IgD-negative memory B cell (primary cell): ENCODE data around the gene UTP4. TPM values are rescaled to one million over a fixed set of nuclear protein-coding genes. Genes with fewer than 3 reads are reported as not detected.
"Not testable (repeated sequence)": the region's sequence is repeated elsewhere in the genome, so short reads cannot be mapped to it uniquely, and the experiment has no call there.

Experiments used
- H3K27ac Mint-ChIP-seq, 3 donors: one replicate each; pipeline ENCODE4 v1.8.0; 2020 to 2022; ENCODE audit warnings: mild to moderate bottlenecking in 3 of 3, mixed read lengths in 3 of 3, moderate library complexity in 1 of 3
- H3K27me3 Mint-ChIP-seq: one replicate; pipeline ENCODE4 v1.8.0; 2021; ENCODE audit warnings: mixed read lengths
- H3K36me3 Mint-ChIP-seq: one replicate; pipeline ENCODE4 v1.8.0; 2020; ENCODE audit warnings: mild to moderate bottlenecking, mixed read lengths
- H3K4me1 Mint-ChIP-seq, 3 donors: one replicate each; pipeline ENCODE4 v1.8.0; 2020 to 2022; ENCODE audit warnings: mixed read lengths in 3 of 3, mild to moderate bottlenecking in 1 of 3
- H3K4me3 Mint-ChIP-seq, 4 donors: one replicate each; pipeline ENCODE4 v1.8.0; 2020 to 2022; ENCODE audit warnings: mild to moderate bottlenecking in 4 of 4, mixed read lengths in 4 of 4, moderate library complexity in 3 of 4
- H3K9me3 Mint-ChIP-seq, 3 donors: one replicate each; pipeline ENCODE4 v1.8.0; 2020 to 2021; ENCODE audit warnings: mixed read lengths in 3 of 3, mild to moderate bottlenecking in 1 of 3
- polyA plus RNA-seq: library from polyadenylated mRNA; unstranded; fragments of 300-500 nt; fragmentation: Illumina TruSeq; gene quantifications from one replicate; pipeline ENCODE4 v1.2.3, GENCODE V29; 2021

UTP4 gene
- polyA plus RNA-seq, 1 donor from 2014 or later, result 55.0 TPM

GRCh38 chr16:69115837-69116236, 16.6 kb upstream of the UTP4 start:
- H3K9me3 Mint-ChIP-seq, result no peaks in the 10 kb centered on the region
- H3K27me3 Mint-ChIP-seq, result no peaks in the 10 kb centered on the region
- H3K36me3 Mint-ChIP-seq, result peaks cover 3% of the 10 kb centered on the region
- H3K4me1 Mint-ChIP-seq, result no peaks in the 10 kb centered on the region
- H3K27ac Mint-ChIP-seq, result no peak overlapping the region
- H3K4me3 Mint-ChIP-seq, result no peak overlapping the region

GRCh38 chr16:69116256-69116875, 16.1 kb upstream of the UTP4 start:
- Mint-ChIP-seq H3K9me3 (no peaks in the 10 kb centered on the region), H3K4me1 (no peaks in the 10 kb centered on the region), H3K4me3 (no peak overlapping the region), H3K27me3 (no peaks in the 10 kb centered on the region), H3K27ac (no peak overlapping the region), H3K36me3 (peaks cover 2% of the 10 kb centered on the region)

GRCh38 chr16:69116906-69117305, 15.5 kb upstream of the UTP4 start:
- Mint-ChIP-seq H3K27me3 (no peaks in the 10 kb centered on the region), H3K4me3 (no peak overlapping the region), H3K4me1 (peaks cover 0 to under 1% (median 0%) of the 10 kb centered on the region in 3 donors), H3K36me3 (peaks cover 2% of the 10 kb centered on the region), H3K9me3 (no peaks in the 10 kb centered on the region), H3K27ac (no peak overlapping the region)

GRCh38 chr16:69118468-69118867, 14.0 kb upstream of the UTP4 start:
- Mint-ChIP-seq H3K36me3 (peaks cover 2% of the 10 kb centered on the region), H3K4me1 (peaks cover 0 to 2% (median 0%) of the 10 kb centered on the region in 3 donors), H3K9me3 (no peaks in the 10 kb centered on the region), H3K27ac (no peak overlapping the region), H3K27me3 (no peaks in the 10 kb centered on the region), H3K4me3 (peak overlapping the region in 1 of 4 donors; percentile 24)

GRCh38 chr16:69118994-69119393, 13.5 kb upstream of the UTP4 start:
- Mint-ChIP-seq H3K4me3 (no peak overlapping the region), H3K9me3 (no peaks in the 10 kb centered on the region), H3K27me3 (no peaks in the 10 kb centered on the region), H3K36me3 (peaks cover 2% of the 10 kb centered on the region), H3K27ac (no peak overlapping the region), H3K4me1 (peaks cover under 1 to 2% (median 2%) of the 10 kb centered on the region in 3 donors)

- Mint-ChIP-seq H3K4me1 (peaks cover 2 to 6% (median 4%) of the 10 kb centered on the region in 3 donors), H3K27me3 (no peaks in the 10 kb centered on the region), H3K9me3 (no peaks in the 10 kb centered on the region), H3K4me3 (no peak overlapping the region), H3K36me3 (peaks cover 2% of the 10 kb centered on the region), H3K27ac (no peak overlapping the region)
Measured at GRCh38 chr16:69119536-69119935, 12.9 kb upstream of the UTP4 start.

GRCh38 chr16:69120096-69120664, 12.3 kb upstream of the UTP4 start:
- no peaks in the 10 kb centered on the region for H3K9me3 Mint-ChIP-seq
- peaks cover 2% of the 10 kb centered on the region for H3K36me3 Mint-ChIP-seq
- no peaks in the 10 kb centered on the region for H3K27me3 Mint-ChIP-seq
- H3K4me3 Mint-ChIP-seq, result no peak overlapping the region
- H3K4me1 Mint-ChIP-seq, result peaks cover 2 to 6% (median 4%) of the 10 kb centered on the region in 3 donors
- no peak overlapping the region for H3K27ac Mint-ChIP-seq

GRCh38 chr16:69123910-69124309, 8.5 kb upstream of the UTP4 start:
- peak overlapping the region in 1 of 4 donors; percentile 6 for H3K4me3 Mint-ChIP-seq
- no peaks in the 10 kb centered on the region for H3K27me3 Mint-ChIP-seq
- peaks cover 6 to 16% (median 16%) of the 10 kb centered on the region in 3 donors for H3K4me1 Mint-ChIP-seq
- no peaks in the 10 kb centered on the region for H3K9me3 Mint-ChIP-seq
- no peaks in the 10 kb centered on the region for H3K36me3 Mint-ChIP-seq
- peak overlapping the region in 1 of 3 donors; percentile 1 for H3K27ac Mint-ChIP-seq

GRCh38 chr16:69124406-69124805, 8.0 kb upstream of the UTP4 start:
- Mint-ChIP-seq H3K4me3 (peak overlapping the region in 1 of 4 donors; percentile 6), H3K27ac (peak overlapping the region in 1 of 3 donors; percentile 29), H3K4me1 (peaks cover 6 to 18% (median 16%) of the 10 kb centered on the region in 3 donors)
- H3K36me3 Mint-ChIP-seq, H3K9me3 Mint-ChIP-seq, H3K27me3 Mint-ChIP-seq: not testable (repeated sequence)

GRCh38 chr16:69124961-69125360, 7.5 kb upstream of the UTP4 start:
- H3K9me3 Mint-ChIP-seq, H3K27me3 Mint-ChIP-seq, H3K4me3 Mint-ChIP-seq, H3K36me3 Mint-ChIP-seq: not testable (repeated sequence)
- Mint-ChIP-seq H3K27ac (peak overlapping the region in 2 of 3 donors; percentile 29 to 47), H3K4me1 (peaks cover 9 to 23% (median 22%) of the 10 kb centered on the region in 3 donors)

- H3K27ac Mint-ChIP-seq, result peak overlapping the region in 1 of 3 donors; percentile 80
- H3K4me3 Mint-ChIP-seq, result no peak overlapping the region
- H3K4me1 Mint-ChIP-seq, result peaks cover 18 to 34% (median 31%) of the 10 kb centered on the region in 3 donors
- no peaks in the 10 kb centered on the region for H3K9me3 Mint-ChIP-seq
- no peaks in the 10 kb centered on the region for H3K27me3 Mint-ChIP-seq
- H3K36me3 Mint-ChIP-seq, result no peaks in the 10 kb centered on the region
Measured at GRCh38 chr16:69126221-69126620, 6.2 kb upstream of the UTP4 start.

- Mint-ChIP-seq H3K4me3 (peak overlapping the region in 1 of 4 donors; percentile 43), H3K27ac (peak overlapping the region in 1 of 3 donors; percentile 80), H3K4me1 (peaks cover 21 to 35% (median 34%) of the 10 kb centered on the region in 3 donors)
- not testable (repeated sequence) for H3K9me3 Mint-ChIP-seq, H3K27me3 Mint-ChIP-seq, H3K36me3 Mint-ChIP-seq
Measured at GRCh38 chr16:69126801-69127200, 5.6 kb upstream of the UTP4 start.

GRCh38 chr16:69127966-69128510, 4.4 kb upstream of the UTP4 start:
- peaks cover 23 to 39% (median 35%) of the 10 kb centered on the region in 3 donors for H3K4me1 Mint-ChIP-seq
- H3K9me3 Mint-ChIP-seq, result no peaks in the 10 kb centered on the region
- H3K27ac Mint-ChIP-seq, result no peak overlapping the region
- no peak overlapping the region for H3K4me3 Mint-ChIP-seq
- H3K36me3 Mint-ChIP-seq, result no peaks in the 10 kb centered on the region
- no peaks in the 10 kb centered on the region for H3K27me3 Mint-ChIP-seq

- H3K36me3 Mint-ChIP-seq, result no peaks in the 10 kb centered on the region
- no peaks in the 10 kb centered on the region for H3K27me3 Mint-ChIP-seq
- peaks cover 29 to 48% (median 42%) of the 10 kb centered on the region in 3 donors for H3K4me1 Mint-ChIP-seq
- H3K4me3 Mint-ChIP-seq, result peak overlapping the region in 2 of 4 donors; percentile 22 to 86
- H3K9me3 Mint-ChIP-seq, result no peaks in the 10 kb centered on the region
- peak overlapping the region in 2 of 3 donors; percentile 88 to 95 for H3K27ac Mint-ChIP-seq
Measured at GRCh38 chr16:69130461-69130860, 2.0 kb upstream of the UTP4 start.

GRCh38 chr16:69131167-69131838, 1.1 kb upstream of the UTP4 start:
- H3K4me1 Mint-ChIP-seq, result peaks cover 29 to 44% (median 37%) of the 10 kb centered on the region in 3 donors
- H3K27ac Mint-ChIP-seq, result peak overlapping the region; percentile 88 to 99 (median 95)
- no peaks in the 10 kb centered on the region for H3K27me3 Mint-ChIP-seq
- peak overlapping the region; percentile 86 to 98 (median 95) for H3K4me3 Mint-ChIP-seq
- no peaks in the 10 kb centered on the region for H3K36me3 Mint-ChIP-seq
- H3K9me3 Mint-ChIP-seq, result no peaks in the 10 kb centered on the region
